Parathyroid adenoma (tissue), 2 donors: ENCODE results near the gene STAC3.

Source experiments
- H2AFZ ChIP-seq: fragments of 300-600 bp; sonication (generic); one replicate; pipeline ENCODE4 v1.7.0; 2017; ENCODE audit warnings: antibody characterized with exemption, mild to moderate bottlenecking
- H3K27ac ChIP-seq: fragments of 300-600 bp; sonication (generic); one replicate; pipeline ENCODE4 v1.7.0; 2017
- H3K27me3 ChIP-seq: fragments of 300-600 bp; sonication (generic); one replicate; pipeline ENCODE4 v1.7.0; 2017; ENCODE audit warnings: low read length; ENCODE audit not compliant: control insufficient read depth, insufficient read depth
- H3K36me3 ChIP-seq: fragments of 300-600 bp; sonication (generic); one replicate; pipeline ENCODE4 v1.7.0; 2017; ENCODE audit warnings: low read length; ENCODE audit not compliant: control insufficient read depth, insufficient read depth
- H3K4me1 ChIP-seq: fragments of 300-600 bp; sonication (generic); one replicate; pipeline ENCODE4 v1.7.0; 2017; ENCODE audit warnings: control low read depth
- H3K4me2 ChIP-seq: fragments of 300-600 bp; sonication (generic); one replicate; pipeline ENCODE4 v1.7.0; 2017; ENCODE audit warnings: low read length
- H3K4me3 ChIP-seq: fragments of 300-600 bp; sonication (generic); one replicate; pipeline ENCODE4 v1.7.0; 2017; ENCODE audit warnings: low read depth, low read length
- H3K79me2 ChIP-seq: fragments of 300-600 bp; sonication (generic); one replicate; pipeline ENCODE4 v1.7.0; 2017; ENCODE audit warnings: control low read depth
- H3K9ac ChIP-seq: fragments of 300-600 bp; sonication (generic); one replicate; pipeline ENCODE4 v1.7.0; 2017; ENCODE audit warnings: mild to moderate bottlenecking
- H3K9me3 ChIP-seq: fragments of 300-600 bp; sonication (generic); one replicate; pipeline ENCODE4 v1.7.0; 2017; ENCODE audit warnings: low read length; ENCODE audit not compliant: control insufficient read depth
- CTCF ChIP-seq: fragments of 300-600 bp; sonication (generic); IDR thresholded peaks from one replicate; pipeline ENCODE4 v1.7.0; 2017; ENCODE audit warnings: antibody characterized with exemption, mild to moderate bottlenecking
- donor health status: primary hyperparathyroidism.

STAC3 gene

GRCh38 chr12:57270966-57271470 lies 20.0 kb upstream of the STAC3 start:
- no peaks in the 10 kb centered on the region for H3K79me2 ChIP-seq
- H3K9me3 ChIP-seq = no peaks in the 10 kb centered on the region
- no peaks in the 10 kb centered on the region for H3K36me3 ChIP-seq
- no peaks in the 10 kb centered on the region for H3K4me1 ChIP-seq
- H3K27ac ChIP-seq = no peak overlapping the region
- H3K4me3 ChIP-seq = no peak overlapping the region
- H3K4me2 ChIP-seq = no peak overlapping the region
- H2AFZ ChIP-seq = no peak overlapping the region
- no peak for TF ChIP-seq CTCF
- no peak overlapping the region for H3K9ac ChIP-seq
- no peaks in the 10 kb centered on the region for H3K27me3 ChIP-seq

- no peaks in the 10 kb centered on the region for H3K36me3 ChIP-seq
Measured at GRCh38 chr12:57268264-57268663, 17.3 kb upstream of the STAC3 start.

GRCh38 chr12:57266681-57267080 lies 15.7 kb upstream of the STAC3 start:
- Histone ChIP-seq H3K27me3 (no peaks in the 10 kb centered on the region), H3K36me3 (no peaks in the 10 kb centered on the region), H3K27ac (no peak overlapping the region)

More at GRCh38 chr12:57268264-57268663, 17.3 kb upstream of the STAC3 start:
- H3K27me3 ChIP-seq = no peaks in the 10 kb centered on the region
- H3K4me2 ChIP-seq = no peak overlapping the region
- H3K27ac ChIP-seq = no peak overlapping the region
- no peaks in the 10 kb centered on the region for H3K4me1 ChIP-seq
- H2AFZ ChIP-seq = no peak overlapping the region
- H3K9ac ChIP-seq = no peak overlapping the region
- TF ChIP-seq CTCF = no peak
- no peak overlapping the region for H3K4me3 ChIP-seq
- H3K9me3 ChIP-seq = no peaks in the 10 kb centered on the region
- H3K79me2 ChIP-seq = peaks cover 3% of the 10 kb centered on the region

GRCh38 chr12:57263096-57263495 lies 12.1 kb upstream of the STAC3 start:
- Histone ChIP-seq H3K36me3 (no peaks in the 10 kb centered on the region), H3K9me3 (no peaks in the 10 kb centered on the region), H3K4me3 (no peak overlapping the region), H3K27me3 (no peaks in the 10 kb centered on the region), H2AFZ (no peak overlapping the region), H3K27ac (no peak overlapping the region), H3K4me1 (peaks cover 3% of the 10 kb centered on the region), H3K79me2 (peaks cover 5% of the 10 kb centered on the region), H3K4me2 (no peak overlapping the region), H3K9ac (no peak overlapping the region)
- no peak for TF ChIP-seq CTCF

More at GRCh38 chr12:57266681-57267080, 15.7 kb upstream of the STAC3 start:
- Histone ChIP-seq H3K9ac (no peak overlapping the region), H3K9me3 (no peaks in the 10 kb centered on the region), H3K4me3 (no peak overlapping the region), H3K79me2 (peaks cover 5% of the 10 kb centered on the region), H3K4me2 (no peak overlapping the region), H3K4me1 (no peaks in the 10 kb centered on the region), H2AFZ (no peak overlapping the region)
- TF ChIP-seq CTCF = no peak

GRCh38 chr12:57262126-57262822 lies 11.3 kb upstream of the STAC3 start:
- TF ChIP-seq CTCF = no peak
- Histone ChIP-seq H3K79me2 (peaks cover 5% of the 10 kb centered on the region), H3K4me2 (no peak overlapping the region), H3K27ac (no peak overlapping the region), H2AFZ (no peak overlapping the region), H3K4me1 (peaks cover 3% of the 10 kb centered on the region), H3K9me3 (no peaks in the 10 kb centered on the region), H3K36me3 (no peaks in the 10 kb centered on the region), H3K4me3 (no peak overlapping the region), H3K27me3 (no peaks in the 10 kb centered on the region), H3K9ac (no peak overlapping the region)
